GM12872 (cell line): ENCODE results near the gene TSEN2.

ENCODE experiments used
- TF ChIP-seq, protein P1 (sequence below): IDR thresholded peaks from 3 replicates; pipeline ENCODE4 v1.5.1; 2011; ENCODE audit warnings: low read depth, mild to moderate bottlenecking, low read length, moderate library complexity; ENCODE audit not compliant: insufficient read depth

The TSEN2 gene

DNA sequence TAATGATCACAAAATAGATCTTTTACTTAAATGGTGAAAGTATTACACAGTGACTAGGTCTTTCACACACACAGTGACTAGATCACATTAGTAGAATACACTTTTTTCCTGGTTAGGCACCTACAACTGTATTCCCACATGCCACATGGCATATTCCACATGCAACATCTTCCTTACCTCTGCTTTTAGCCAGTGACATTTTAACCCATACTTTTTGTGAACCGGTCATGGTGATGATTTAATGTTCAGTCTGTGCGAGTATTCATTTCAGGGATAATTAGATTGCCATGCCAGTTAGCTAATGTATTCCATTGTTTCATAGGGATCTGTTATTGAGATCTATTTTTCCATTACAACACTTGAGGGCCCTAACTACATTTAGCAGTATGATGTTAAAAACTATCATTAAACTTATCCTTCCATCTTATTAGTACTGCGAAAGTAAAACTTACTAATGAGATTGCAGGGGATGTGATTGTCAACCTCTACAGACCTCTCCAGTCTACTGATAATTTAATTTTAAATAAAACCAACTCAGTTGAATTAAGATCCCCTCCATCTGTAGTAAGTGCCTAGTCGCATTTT lies 28.3 kb downstream of the TSEN2 start:
- TF ChIP-seq, protein P1, sequence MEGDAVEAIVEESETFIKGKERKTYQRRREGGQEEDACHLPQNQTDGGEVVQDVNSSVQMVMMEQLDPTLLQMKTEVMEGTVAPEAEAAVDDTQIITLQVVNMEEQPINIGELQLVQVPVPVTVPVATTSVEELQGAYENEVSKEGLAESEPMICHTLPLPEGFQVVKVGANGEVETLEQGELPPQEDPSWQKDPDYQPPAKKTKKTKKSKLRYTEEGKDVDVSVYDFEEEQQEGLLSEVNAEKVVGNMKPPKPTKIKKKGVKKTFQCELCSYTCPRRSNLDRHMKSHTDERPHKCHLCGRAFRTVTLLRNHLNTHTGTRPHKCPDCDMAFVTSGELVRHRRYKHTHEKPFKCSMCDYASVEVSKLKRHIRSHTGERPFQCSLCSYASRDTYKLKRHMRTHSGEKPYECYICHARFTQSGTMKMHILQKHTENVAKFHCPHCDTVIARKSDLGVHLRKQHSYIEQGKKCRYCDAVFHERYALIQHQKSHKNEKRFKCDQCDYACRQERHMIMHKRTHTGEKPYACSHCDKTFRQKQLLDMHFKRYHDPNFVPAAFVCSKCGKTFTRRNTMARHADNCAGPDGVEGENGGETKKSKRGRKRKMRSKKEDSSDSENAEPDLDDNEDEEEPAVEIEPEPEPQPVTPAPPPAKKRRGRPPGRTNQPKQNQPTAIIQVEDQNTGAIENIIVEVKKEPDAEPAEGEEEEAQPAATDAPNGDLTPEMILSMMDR, result no peak

DNA sequence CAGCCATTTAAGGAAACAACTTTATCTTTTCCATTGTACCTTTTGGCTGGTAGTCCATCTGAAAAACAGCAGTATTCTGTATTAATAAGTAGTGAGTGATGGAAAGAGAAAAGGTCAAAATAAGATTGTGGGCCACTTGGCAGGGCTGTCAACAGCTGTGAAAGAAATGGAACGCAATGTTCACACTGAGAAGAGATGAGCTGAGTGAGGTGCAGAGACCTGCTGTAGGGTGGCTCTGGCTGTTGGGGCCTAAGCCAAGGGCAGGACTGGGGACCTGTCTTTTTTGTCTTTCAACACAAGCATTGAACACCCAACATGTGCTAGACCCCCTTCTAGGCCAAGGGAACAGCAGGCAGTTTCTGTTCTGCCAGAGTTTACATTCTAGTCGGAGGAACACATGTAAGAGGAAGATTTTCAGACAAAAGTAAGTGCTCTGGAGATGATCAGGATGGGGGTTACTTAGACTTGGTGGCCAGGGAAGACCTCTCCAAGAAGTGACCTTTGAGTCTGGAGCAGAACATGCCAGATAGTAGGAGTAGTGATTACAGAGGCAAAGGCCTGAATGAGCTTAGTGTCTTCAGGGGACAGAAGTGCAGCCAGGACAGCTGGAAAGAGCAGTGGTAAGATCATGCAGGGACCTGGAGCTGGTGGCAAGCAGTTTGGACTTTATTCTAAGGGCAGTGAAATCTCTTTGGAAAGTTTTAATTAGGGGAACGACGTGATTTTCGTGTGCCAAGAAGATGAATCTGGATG lies 29.6 kb downstream of the TSEN2 start:
- TF ChIP-seq, protein P1, result no peak

DNA sequence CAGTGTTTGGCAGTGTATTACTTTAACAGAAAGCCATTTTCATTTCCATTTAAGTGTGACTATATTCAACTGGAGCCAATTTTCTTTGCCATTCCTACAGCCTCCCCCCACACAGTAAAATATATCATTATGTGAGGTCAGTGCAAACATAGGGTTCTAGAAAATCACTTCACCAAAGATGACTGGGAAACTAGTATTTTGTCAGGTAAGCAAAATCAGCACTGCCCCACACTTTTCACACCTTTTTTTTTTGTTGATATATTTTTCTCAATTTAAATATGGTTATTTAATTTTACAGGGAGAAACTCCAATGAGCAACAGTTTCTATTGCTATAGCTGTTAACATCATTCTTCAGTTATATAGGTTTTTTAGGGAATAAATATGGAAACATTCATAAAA lies 31.4 kb downstream of the TSEN2 start:
- TF ChIP-seq, protein P1, result no peak

- TF ChIP-seq, protein P1, result no peak
Measured at GRCh38 chr3:12516873-12517272, 32.6 kb downstream of the TSEN2 start.

DNA sequence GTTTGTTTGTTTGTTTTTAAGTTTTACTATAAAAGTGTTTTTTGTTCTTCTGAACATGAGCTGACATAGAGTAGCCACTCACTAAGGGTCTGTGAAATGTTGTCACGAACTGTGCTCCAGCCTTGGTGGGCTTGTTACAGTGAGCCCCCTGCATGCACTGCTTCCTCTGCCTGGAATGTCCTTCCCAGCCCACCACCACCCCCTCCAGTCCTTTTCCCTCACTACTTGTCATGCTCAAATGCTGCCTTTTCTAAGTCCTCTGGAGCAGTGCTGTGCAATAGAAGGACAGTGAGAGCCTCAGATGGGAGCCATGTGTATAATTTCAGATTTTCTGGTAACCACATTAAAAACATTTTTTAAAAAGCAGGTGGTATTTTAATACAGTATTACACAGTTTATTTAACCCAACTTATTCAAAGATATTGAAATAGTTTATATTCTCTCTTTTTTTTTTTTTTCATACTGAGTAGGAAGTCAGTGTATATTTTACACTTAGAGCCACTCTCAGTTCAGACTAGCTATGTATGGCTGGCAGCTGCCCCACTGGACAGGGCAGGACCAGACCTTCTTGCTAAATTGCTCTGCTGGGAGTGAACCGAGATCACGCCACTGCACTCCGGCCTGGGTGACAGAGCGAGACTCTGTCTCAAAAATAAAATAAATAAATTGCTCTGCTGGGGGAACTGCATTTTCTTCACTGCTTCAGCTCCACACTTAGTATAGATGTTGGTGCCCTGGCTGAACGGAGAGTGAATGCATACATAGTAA lies 34.2 kb downstream of the TSEN2 start:
- TF ChIP-seq, protein P1, result no peak

- TF ChIP-seq, protein P1, result no peak
Measured at GRCh38 chr3:12521010-12521409, 36.7 kb downstream of the TSEN2 start.

DNA sequence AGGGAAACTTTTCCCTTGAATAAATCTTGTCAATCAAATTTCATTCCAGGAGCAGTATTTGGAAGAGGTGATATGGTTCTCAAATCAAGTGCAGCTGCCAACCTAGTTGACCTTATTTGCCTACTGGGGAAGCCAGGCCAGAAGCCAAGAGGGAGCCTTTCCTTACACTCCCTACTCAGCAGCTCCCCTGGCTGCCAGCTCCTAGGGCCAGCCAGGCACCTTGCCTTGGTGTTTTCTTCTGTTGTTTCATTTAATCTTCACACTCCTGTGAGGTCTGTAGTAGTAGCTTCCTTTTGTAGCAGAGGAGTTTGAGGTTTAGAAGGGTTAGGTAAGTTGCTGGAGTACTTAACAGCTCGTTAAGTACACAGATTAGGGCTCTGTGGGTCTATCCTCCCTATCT lies 38.4 kb downstream of the TSEN2 start:
- TF ChIP-seq, protein P1, result no peak
